GM12878 (cell line): ENCODE data around the gene KIF24.
"Not testable (repeated sequence)": the region's sequence is repeated elsewhere in the genome, so short reads cannot be mapped to it uniquely, and the experiment has no call there.

Source experiments
- CEBPB ChIP-seq, 2 experiments: fragments of 150-350 bp in 1 of 2; IDR thresholded peaks; 2 replicates each; pipeline ENCODE4 v1.6.1; 2012 to 2014; ENCODE audit warnings: low read depth in 2 of 2, low read length in 2 of 2, borderline replicate concordance in 1 of 2, inconsistent platforms in 1 of 2
- ZNF622 ChIP-seq: fragments of 450-650 bp; IDR thresholded peaks from 2 replicates; pipeline ENCODE4 v1.6.1; 2017; ENCODE audit warnings: mild to moderate bottlenecking, inconsistent platforms
- TF ChIP-seq, protein P1 (sequence below): IDR thresholded peaks from 2 replicates; pipeline ENCODE4 v1.6.1; 2012; ENCODE audit warnings: low read length, inconsistent platforms
- TF ChIP-seq, protein P2 (sequence below): fragments of 450-650 bp; formaldehyde crosslinking; IDR thresholded peaks from 2 replicates; pipeline ENCODE4 v1.5.0; 2022; ENCODE audit warnings: mild to moderate bottlenecking, missing genetic modification characterization
- TF ChIP-seq, protein P3 (sequence below): fragments of 450-650 bp; IDR thresholded peaks from 2 replicates; pipeline ENCODE4 v1.6.1; 2018; ENCODE audit warnings: borderline replicate concordance, mild to moderate bottlenecking; ENCODE audit not compliant: partially characterized antibody

DNA sequence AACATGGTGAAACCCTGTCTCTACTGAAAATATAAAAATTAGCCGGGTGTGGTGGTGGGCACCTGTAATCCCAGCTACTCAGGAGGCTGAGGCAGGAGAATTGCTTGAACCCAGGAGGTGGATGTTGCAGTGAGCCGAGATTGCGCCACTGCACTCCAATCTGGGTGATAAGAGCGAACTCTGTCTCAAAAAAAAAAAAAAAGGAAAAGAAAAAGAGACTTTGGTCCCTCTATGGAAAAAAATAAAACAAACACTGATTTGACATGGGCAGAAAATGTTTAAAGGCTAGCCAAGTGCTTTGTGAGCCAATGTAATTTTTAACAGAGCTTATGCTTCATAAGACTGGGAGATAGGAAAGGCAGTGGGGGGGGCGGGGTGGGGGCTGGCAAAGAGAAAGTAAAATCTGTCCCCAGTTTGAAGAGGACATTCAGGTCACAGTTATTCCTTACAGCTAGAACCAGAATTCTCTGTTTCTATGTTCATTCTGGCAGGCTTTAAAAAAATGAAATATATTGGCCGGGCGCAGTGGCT is 23.1 kb upstream of the KIF24 start:
- not testable (repeated sequence) for TF ChIP-seq ZNF622; CEBPB (IDR thresholded peaks at IDR 0.05; ENCODE audit: borderline replicate concordance in 1 of 2, low read depth in 2 of 2, low read length in 2 of 2)
- TF ChIP-seq, protein P1, sequence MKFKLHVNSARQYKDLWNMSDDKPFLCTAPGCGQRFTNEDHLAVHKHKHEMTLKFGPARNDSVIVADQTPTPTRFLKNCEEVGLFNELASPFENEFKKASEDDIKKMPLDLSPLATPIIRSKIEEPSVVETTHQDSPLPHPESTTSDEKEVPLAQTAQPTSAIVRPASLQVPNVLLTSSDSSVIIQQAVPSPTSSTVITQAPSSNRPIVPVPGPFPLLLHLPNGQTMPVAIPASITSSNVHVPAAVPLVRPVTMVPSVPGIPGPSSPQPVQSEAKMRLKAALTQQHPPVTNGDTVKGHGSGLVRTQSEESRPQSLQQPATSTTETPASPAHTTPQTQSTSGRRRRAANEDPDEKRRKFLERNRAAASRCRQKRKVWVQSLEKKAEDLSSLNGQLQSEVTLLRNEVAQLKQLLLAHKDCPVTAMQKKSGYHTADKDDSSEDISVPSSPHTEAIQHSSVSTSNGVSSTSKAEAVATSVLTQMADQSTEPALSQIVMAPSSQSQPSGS = not testable (repeated sequence)
- TF ChIP-seq, protein P2, sequence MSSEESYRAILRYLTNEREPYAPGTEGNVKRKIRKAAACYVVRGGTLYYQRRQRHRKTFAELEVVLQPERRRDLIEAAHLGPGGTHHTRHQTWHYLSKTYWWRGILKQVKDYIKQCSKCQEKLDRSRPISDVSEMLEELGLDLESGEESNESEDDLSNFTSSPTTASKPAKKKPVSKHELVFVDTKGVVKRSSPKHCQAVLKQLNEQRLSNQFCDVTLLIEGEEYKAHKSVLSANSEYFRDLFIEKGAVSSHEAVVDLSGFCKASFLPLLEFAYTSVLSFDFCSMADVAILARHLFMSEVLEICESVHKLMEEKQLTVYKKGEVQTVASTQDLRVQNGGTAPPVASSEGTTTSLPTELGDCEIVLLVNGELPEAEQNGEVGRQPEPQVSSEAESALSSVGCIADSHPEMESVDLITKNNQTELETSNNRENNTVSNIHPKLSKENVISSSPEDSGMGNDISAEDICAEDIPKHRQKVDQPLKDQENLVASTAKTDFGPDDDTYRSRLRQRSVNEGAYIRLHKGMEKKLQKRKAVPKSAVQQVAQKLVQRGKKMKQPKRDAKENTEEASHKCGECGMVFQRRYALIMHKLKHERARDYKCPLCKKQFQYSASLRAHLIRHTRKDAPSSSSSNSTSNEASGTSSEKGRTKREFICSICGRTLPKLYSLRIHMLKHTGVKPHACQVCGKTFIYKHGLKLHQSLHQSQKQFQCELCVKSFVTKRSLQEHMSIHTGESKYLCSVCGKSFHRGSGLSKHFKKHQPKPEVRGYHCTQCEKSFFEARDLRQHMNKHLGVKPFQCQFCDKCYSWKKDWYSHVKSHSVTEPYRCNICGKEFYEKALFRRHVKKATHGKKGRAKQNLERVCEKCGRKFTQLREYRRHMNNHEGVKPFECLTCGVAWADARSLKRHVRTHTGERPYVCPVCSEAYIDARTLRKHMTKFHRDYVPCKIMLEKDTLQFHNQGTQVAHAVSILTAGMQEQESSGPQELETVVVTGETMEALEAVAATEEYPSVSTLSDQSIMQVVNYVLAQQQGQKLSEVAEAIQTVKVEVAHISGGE = not testable (repeated sequence)
- TF ChIP-seq, protein P3, sequence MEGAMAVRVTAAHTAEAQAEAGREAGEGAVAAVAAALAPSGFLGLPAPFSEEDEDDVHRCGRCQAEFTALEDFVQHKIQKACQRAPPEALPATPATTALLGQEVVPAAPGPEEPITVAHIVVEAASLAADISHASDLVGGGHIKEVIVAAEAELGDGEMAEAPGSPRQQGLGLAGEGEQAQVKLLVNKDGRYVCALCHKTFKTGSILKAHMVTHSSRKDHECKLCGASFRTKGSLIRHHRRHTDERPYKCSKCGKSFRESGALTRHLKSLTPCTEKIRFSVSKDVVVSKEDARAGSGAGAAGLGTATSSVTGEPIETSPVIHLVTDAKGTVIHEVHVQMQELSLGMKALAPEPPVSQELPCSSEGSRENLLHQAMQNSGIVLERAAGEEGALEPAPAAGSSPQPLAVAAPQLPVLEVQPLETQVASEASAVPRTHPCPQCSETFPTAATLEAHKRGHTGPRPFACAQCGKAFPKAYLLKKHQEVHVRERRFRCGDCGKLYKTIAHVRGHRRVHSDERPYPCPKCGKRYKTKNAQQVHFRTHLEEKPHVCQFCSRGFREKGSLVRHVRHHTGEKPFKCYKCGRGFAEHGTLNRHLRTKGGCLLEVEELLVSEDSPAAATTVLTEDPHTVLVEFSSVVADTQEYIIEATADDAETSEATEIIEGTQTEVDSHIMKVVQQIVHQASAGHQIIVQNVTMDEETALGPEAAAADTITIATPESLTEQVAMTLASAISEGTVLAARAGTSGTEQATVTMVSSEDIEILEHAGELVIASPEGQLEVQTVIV = not testable (repeated sequence)
